ENCODE data around the gene RBM48. TPM values are rescaled to one million over a fixed set of nuclear protein-coding genes. Genes with fewer than 3 reads are reported as not detected.

Gene RBM48
- total and polyA plus RNA-seq, 2 of the 13 experiments (the other 11 are each of a cell fraction or from before 2014, with no cell fraction given) = 7.2 to 12.2 TPM

- H3K79me2 ChIP-seq (ENCODE audit: insufficient read depth, low read length) = no peaks in the 10 kb centered on the region
- no peak overlapping the region for H3K4me2 ChIP-seq (ENCODE audit: low read depth, low read length)
- H4K20me1 ChIP-seq (ENCODE audit: insufficient read depth, low read length) = no peaks in the 10 kb centered on the region
- no peak overlapping the region for H3K27ac ChIP-seq (ENCODE audit: extremely low read length, insufficient read depth, low read length)
- FAIRE-seq (no peak), ATAC-seq (no peak), DNase-seq (ENCODE audit: low spot score) (no peak)
- H3K4me1 ChIP-seq (ENCODE audit: insufficient read depth, low read length) = no peaks in the 10 kb centered on the region
- CTCF ChIA-PET (ENCODE audit: low intra/inter-chr PET ratio, low total read pairs) = no interaction called here
- no TSS peak for BruUV-seq (replicated peaks)
- H3K9me3 ChIP-seq (ENCODE audit: low read length) = no peaks in the 10 kb centered on the region
- peaks cover 7 to 18% of the 10 kb centered on the region in 2 experiments; a peak in 4 of 5 replicates for H3K36me3 ChIP-seq (replicated peaks in 1 of 2; ENCODE audit: control insufficient read depth in 1 of 2, insufficient read depth in 2 of 2, low read length in 2 of 2)
- H2AFZ ChIP-seq (ENCODE audit: low read length) = no peak overlapping the region
- intact Hi-C loops (cut with micrococcal nuclease; ENCODE audit: unreplicated experiment) = no loop called here
- TF ChIP-seq ZKSCAN5 (CRISPR knock-in tag; IDR thresholded peaks at IDR 0.05) = no peak
- TF ChIP-seq ZNF772 (CRISPR knock-in tag; IDR thresholded peaks at IDR 0.05) = no peak
- TF ChIP-seq HOXA9 (CRISPR knock-in tag; IDR thresholded peaks at IDR 0.05; ENCODE audit: borderline replicate concordance) = no peak
- no peak for TF ChIP-seq ZNF484 (CRISPR knock-in tag; IDR thresholded peaks at IDR 0.05; ENCODE audit: borderline replicate concordance, low read depth)
- no peak for TF ChIP-seq TCF12 (IDR thresholded peaks at IDR 0.05)
- TF ChIP-seq TCF12 (CRISPR knock-in tag; IDR thresholded peaks at IDR 0.05) = no peak
- TF ChIP-seq ZNF367 (CRISPR knock-in tag; IDR thresholded peaks at IDR 0.05; ENCODE audit: borderline replicate concordance) = no peak
- no peak for TF ChIP-seq GABPB1 (CRISPR knock-in tag; IDR thresholded peaks at IDR 0.05)
- TF ChIP-seq TBP (CRISPR knock-in tag; IDR thresholded peaks at IDR 0.05) = no peak
- no peak for TF ChIP-seq IKZF4 (CRISPR knock-in tag; IDR thresholded peaks at IDR 0.05; ENCODE audit: borderline replicate concordance, low read depth, not compliant biosample characterization)
- H3K9ac ChIP-seq (ENCODE audit: insufficient read depth, low read depth, low read length) = no peak overlapping the region
- no peak overlapping the region for H3K4me3 ChIP-seq (replicated peaks in 1 of 3; ENCODE audit: insufficient read depth in 1 of 3, low read depth in 2 of 3, low read length in 3 of 3)
- in situ Hi-C loops (cut with HindIII; ENCODE audit: extremely low pct_ligation_motif_present, low pct_unique_long_range_greater_than_20kb) = no loop called here
- no peaks in the 10 kb centered on the region for H3K27me3 ChIP-seq (ENCODE audit: control insufficient read depth in 1 of 2, insufficient read depth in 2 of 2, low read length in 2 of 2)
- POLR2A ChIA-PET = no interaction called here
Measured at GRCh38 chr7:92487804-92488203, 40.8 kb upstream of the RBM48 start.

DNA sequence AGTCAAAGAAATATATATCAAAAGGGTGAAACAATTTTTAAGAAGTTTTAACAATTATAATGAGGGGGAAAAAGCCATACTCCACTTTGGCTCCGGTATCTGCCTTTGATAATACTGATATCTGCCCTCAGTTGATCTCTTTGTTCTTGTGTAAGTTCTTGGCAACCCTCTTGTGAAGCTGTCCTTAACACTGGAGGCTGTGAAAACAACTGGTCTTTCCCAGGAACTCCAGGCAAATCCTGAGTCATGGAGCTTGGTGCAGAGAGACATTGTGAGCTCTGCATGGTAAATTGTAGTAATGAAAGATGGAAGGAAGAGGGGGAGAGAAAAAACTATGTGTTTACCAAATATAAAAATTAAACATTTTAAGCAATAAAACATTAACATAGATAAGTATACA is 39.0 kb upstream of the RBM48 start:
- Histone ChIP-seq H3K9me3 (ENCODE audit: low read length) (no peaks in the 10 kb centered on the region), H3K36me3 (replicated peaks in 1 of 2; ENCODE audit: control insufficient read depth in 1 of 2, insufficient read depth in 2 of 2, low read length in 2 of 2) (peaks cover 9 to 26% of the 10 kb centered on the region in 2 experiments; a peak in 4 of 5 replicates), H3K27me3 (ENCODE audit: control insufficient read depth in 1 of 2, insufficient read depth in 2 of 2, low read length in 2 of 2) (no peaks in the 10 kb centered on the region), H3K4me1 (ENCODE audit: insufficient read depth, low read length) (no peaks in the 10 kb centered on the region), H3K4me2 (ENCODE audit: low read depth, low read length) (no peak overlapping the region), H3K79me2 (ENCODE audit: insufficient read depth, low read length) (no peaks in the 10 kb centered on the region), H2AFZ (ENCODE audit: low read length) (no peak overlapping the region), H3K9ac (ENCODE audit: insufficient read depth, low read depth, low read length) (no peak overlapping the region), H3K27ac (ENCODE audit: extremely low read length, insufficient read depth, low read length) (no peak overlapping the region), H3K4me3 (replicated peaks in 1 of 3; ENCODE audit: insufficient read depth in 1 of 3, low read depth in 2 of 3, low read length in 3 of 3) (no peak overlapping the region), H4K20me1 (ENCODE audit: insufficient read depth, low read length) (no peaks in the 10 kb centered on the region)
- in situ Hi-C loops (cut with HindIII; ENCODE audit: extremely low pct_ligation_motif_present, low pct_unique_long_range_greater_than_20kb) = no loop called here
- intact Hi-C loops (cut with micrococcal nuclease; ENCODE audit: unreplicated experiment) = no loop called here
- FAIRE-seq (no peak), DNase-seq (ENCODE audit: low spot score) (no peak), ATAC-seq (no peak)
- 100% methylated on average over 1 of the region's 1 CpG for WGBS (ENCODE audit: low lambda C conversion rate)
- no TSS peak for BruUV-seq (replicated peaks)
- ChIA-PET POLR2A (interaction anchor here (0.8 kb wide), 1 partner anchor 39 kb away, joined by 5 read pairs; the partner anchor contains the start of genes PEX1 and RBM48), CTCF (ENCODE audit: low intra/inter-chr PET ratio, low total read pairs) (no interaction called here)
- no peak for TF ChIP-seq ZSCAN22 (CRISPR knock-in tag; IDR thresholded peaks at IDR 0.05)
- TF ChIP-seq EZH2 (conservative IDR thresholded peaks at IDR 0.05; ENCODE audit: low read depth, low read length) = no peak
- TF ChIP-seq KDM3A (CRISPR knock-in tag; IDR thresholded peaks at IDR 0.05; ENCODE audit: low read depth) = no peak
- no peak for TF ChIP-seq GATA4 (IDR thresholded peaks at IDR 0.05; ENCODE audit: borderline replicate concordance, low read depth)
- TF ChIP-seq, protein P1, sequence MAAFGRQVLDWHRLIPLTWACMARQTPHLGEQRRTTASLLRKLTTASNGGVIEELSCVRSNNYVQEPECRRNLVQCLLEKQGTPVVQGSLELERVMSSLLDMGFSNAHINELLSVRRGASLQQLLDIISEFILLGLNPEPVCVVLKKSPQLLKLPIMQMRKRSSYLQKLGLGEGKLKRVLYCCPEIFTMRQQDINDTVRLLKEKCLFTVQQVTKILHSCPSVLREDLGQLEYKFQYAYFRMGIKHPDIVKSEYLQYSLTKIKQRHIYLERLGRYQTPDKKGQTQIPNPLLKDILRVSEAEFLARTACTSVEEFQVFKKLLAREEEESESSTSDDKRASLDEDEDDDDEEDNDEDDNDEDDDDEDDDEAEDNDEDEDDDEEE (CRISPR knock-in tag; IDR thresholded peaks at IDR 0.05) = no peak
- TF ChIP-seq GABPA (IDR thresholded peaks at IDR 0.05; ENCODE audit: low read depth, low read length) = no peak
- no peak for TF ChIP-seq GABPA (CRISPR knock-in tag; IDR thresholded peaks at IDR 0.05; ENCODE audit: low read depth)
- TF ChIP-seq MAZ (IDR thresholded peaks at IDR 0.05; ENCODE audit: borderline replicate concordance, low read depth, low read length) = no peak
- no peak for TF ChIP-seq MAZ (CRISPR knock-in tag; IDR thresholded peaks at IDR 0.05; ENCODE audit: low read depth)
- no peak for TF ChIP-seq ZNF10 (CRISPR knock-in tag; IDR thresholded peaks at IDR 0.05; ENCODE audit: borderline replicate concordance, low read depth)
